ENCODE measurements around the gene HNRNPM.

GRCh38 chr19:8526345-8527091 lies 81.7 kb downstream of the HNRNPM start:
- no peak for TF ChIP-seq CTCF (IDR thresholded peaks at IDR 0.05)
- no peak for TF ChIP-seq POLR2A (IDR thresholded peaks at IDR 0.05)

Measured in testis (tissue), 2 donors.